ENCODE measurements around the gene SEC22C.
A peak's percentile ranks its signal among the peaks of the same experiment; 100 is the strongest.

Gene SEC22C

DNA sequence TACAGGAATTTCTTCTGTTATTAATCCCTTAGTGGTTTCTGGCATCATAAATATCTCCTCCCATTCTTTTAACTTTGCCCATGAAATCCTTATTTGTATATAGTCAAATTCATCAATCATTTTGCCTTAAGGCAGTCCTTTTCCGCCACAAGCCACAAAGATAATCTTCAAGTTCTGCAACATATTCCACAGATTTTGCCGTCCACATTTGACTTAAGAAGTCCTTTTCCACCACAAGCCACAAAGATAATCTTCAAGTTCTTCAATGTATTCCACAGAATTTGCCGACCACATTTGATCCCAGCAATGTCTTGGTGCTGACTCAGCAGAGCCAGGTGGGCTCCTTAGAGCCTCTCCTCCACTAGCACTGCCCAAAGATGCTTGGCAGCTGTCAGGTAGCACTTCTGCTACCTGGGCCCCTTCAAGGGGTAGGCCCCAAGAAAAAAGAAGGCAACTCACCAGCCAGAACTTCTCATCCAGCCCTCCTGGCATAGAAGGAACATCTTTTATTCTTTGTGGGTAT lies 35.0 kb downstream of the SEC22C start:
- ATAC-seq (ENCODE audit: low read depth) (no peak), DNase-seq (ENCODE audit: low spot score) (no peak)
- H3K4me3 ChIP-seq (ENCODE audit: severe bottlenecking), result no peak overlapping the region
- no peaks in the 10 kb centered on the region for H3K4me1 ChIP-seq (ENCODE audit: insufficient read depth, poor library complexity, severe bottlenecking)
- H3K9me3 ChIP-seq (ENCODE audit: severe bottlenecking), result peaks cover 4% of the 10 kb centered on the region
- peaks cover 14% of the 10 kb centered on the region for H3K36me3 ChIP-seq (ENCODE audit: low read depth)
- H3K27me3 ChIP-seq (ENCODE audit: insufficient read depth, poor library complexity, severe bottlenecking), result no peaks in the 10 kb centered on the region
- TF ChIP-seq, protein P1, sequence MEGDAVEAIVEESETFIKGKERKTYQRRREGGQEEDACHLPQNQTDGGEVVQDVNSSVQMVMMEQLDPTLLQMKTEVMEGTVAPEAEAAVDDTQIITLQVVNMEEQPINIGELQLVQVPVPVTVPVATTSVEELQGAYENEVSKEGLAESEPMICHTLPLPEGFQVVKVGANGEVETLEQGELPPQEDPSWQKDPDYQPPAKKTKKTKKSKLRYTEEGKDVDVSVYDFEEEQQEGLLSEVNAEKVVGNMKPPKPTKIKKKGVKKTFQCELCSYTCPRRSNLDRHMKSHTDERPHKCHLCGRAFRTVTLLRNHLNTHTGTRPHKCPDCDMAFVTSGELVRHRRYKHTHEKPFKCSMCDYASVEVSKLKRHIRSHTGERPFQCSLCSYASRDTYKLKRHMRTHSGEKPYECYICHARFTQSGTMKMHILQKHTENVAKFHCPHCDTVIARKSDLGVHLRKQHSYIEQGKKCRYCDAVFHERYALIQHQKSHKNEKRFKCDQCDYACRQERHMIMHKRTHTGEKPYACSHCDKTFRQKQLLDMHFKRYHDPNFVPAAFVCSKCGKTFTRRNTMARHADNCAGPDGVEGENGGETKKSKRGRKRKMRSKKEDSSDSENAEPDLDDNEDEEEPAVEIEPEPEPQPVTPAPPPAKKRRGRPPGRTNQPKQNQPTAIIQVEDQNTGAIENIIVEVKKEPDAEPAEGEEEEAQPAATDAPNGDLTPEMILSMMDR (IDR thresholded peaks at IDR 0.05; ENCODE audit: poor library complexity, severe bottlenecking), result no peak
- H3K27ac ChIP-seq (ENCODE audit: poor library complexity, severe bottlenecking), result no peak overlapping the region

DNA sequence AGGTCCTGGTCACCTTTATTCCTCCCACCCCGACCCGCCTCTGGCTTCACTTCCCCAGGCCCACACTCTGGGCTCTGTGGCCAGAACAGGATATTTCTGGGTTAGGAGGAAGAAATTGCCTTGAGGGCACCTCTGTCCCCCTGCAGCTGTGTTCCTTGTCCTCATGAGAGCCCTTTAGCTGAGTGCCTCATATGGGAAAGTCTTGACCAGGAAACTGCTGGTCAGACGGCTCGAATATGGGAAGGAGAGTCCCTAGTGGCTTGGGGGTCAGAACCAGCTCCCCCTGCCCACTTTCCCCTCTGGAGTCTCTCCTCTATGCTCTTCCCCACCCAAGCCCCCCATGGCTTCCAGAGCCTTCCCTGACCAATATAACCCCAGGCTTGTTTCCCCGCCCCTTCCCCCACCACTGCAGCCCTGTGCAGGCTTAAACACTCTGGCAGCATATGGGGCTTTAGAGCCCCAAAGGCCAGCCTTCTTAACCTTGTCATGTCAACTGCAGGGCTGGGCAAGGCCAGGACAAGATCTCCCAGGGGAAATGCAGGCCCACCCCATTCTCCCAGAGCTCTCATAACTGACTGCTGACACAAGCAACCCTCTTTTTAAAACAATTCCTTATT lies 36.4 kb downstream of the SEC22C start:
- Histone ChIP-seq H3K27ac (ENCODE audit: poor library complexity, severe bottlenecking) (no peak overlapping the region), H3K27me3 (ENCODE audit: insufficient read depth, poor library complexity, severe bottlenecking) (no peaks in the 10 kb centered on the region), H3K9me3 (ENCODE audit: severe bottlenecking) (peaks cover 4% of the 10 kb centered on the region), H3K36me3 (ENCODE audit: low read depth) (peaks cover 7% of the 10 kb centered on the region; the same call in 1 of the 2 replicates), H3K4me1 (ENCODE audit: insufficient read depth, poor library complexity, severe bottlenecking) (no peaks in the 10 kb centered on the region), H3K4me3 (ENCODE audit: severe bottlenecking) (no peak overlapping the region)
- ATAC-seq (ENCODE audit: low read depth), result no peak
- no peak for DNase-seq (ENCODE audit: low spot score)
- TF ChIP-seq, protein P1 (IDR thresholded peaks at IDR 0.05; ENCODE audit: poor library complexity, severe bottlenecking), result no peak

DNA sequence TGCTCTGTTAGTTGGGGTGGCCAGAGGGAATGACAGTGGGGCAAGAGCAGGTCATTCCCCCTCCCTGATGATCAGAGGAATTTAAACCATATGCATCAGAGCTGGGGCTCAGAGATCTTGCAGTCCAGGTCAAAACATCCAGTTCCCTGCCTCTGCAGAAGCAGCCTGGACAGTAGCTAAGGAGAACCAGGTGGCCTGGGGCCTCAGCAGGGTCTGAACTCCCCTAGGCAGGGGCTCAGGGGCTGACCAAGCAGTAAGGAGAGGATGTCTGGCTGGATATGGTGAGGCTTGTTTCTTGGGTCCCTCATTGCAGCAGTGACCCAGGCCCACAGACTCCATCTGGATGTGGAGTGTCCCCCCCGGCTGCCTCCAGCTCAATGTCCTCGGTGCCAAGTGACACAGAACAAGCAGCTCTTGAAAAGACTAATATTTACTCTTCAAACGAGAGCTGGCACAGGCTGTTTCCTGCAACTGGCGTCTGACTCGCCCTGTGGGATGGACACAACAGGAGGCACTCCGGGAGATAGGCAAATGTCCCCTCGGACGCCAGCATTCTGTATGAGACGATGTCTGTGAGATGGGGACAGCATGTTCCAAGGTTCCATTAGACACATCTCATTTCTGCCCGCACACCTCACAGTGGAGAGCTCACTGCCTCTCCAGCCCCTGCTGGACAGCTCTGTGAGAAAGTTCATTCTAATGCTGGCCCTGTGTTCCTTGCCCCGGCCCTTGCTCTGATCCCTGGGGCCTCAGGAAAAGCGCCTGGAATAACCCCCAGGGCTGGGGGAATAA lies 37.1 kb downstream of the SEC22C start:
- Histone ChIP-seq H3K27ac (ENCODE audit: poor library complexity, severe bottlenecking) (no peak overlapping the region), H3K9me3 (ENCODE audit: severe bottlenecking) (peaks cover 4% of the 10 kb centered on the region), H3K36me3 (ENCODE audit: low read depth) (peaks cover 7% of the 10 kb centered on the region; the same call in 1 of the 2 replicates), H3K27me3 (ENCODE audit: insufficient read depth, poor library complexity, severe bottlenecking) (no peaks in the 10 kb centered on the region), H3K4me1 (ENCODE audit: insufficient read depth, poor library complexity, severe bottlenecking) (no peaks in the 10 kb centered on the region), H3K4me3 (ENCODE audit: severe bottlenecking) (no peak overlapping the region)
- ATAC-seq (ENCODE audit: low read depth) (peak; percentile 38; the same call in 1 of the 3 replicates), DNase-seq (ENCODE audit: low spot score) (no peak)
- TF ChIP-seq, protein P1 (IDR thresholded peaks at IDR 0.05; ENCODE audit: poor library complexity, severe bottlenecking), result no peak

DNA sequence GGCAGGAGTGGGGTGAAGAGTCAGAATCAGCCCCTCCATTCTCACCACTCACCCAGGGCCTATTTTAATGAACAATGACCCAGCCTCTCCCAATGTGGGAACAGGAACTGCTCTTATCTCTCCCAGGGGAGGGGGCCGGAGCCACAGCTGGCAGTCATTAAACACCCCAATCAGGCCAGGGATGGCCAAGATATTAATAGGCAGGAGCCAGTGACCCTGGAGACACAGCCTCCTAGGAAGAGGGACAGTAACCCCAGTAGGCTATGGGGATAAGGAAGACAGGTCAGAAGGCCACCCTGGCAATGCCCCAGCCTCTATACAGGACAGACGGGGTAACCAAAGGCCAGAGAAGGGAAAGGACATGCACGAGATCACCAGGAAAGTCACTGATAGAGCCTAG lies 40.7 kb downstream of the SEC22C start:
- no peak overlapping the region for H3K4me3 ChIP-seq (ENCODE audit: severe bottlenecking)
- TF ChIP-seq, protein P1 (IDR thresholded peaks at IDR 0.05; ENCODE audit: poor library complexity, severe bottlenecking), result no peak
- no peak overlapping the region for H3K27ac ChIP-seq (ENCODE audit: poor library complexity, severe bottlenecking)
- H3K4me1 ChIP-seq (ENCODE audit: insufficient read depth, poor library complexity, severe bottlenecking), result no peaks in the 10 kb centered on the region
- DNase-seq (ENCODE audit: low spot score), result no peak
- H3K9me3 ChIP-seq (ENCODE audit: severe bottlenecking), result no peaks in the 10 kb centered on the region
- H3K27me3 ChIP-seq (ENCODE audit: insufficient read depth, poor library complexity, severe bottlenecking), result no peaks in the 10 kb centered on the region
- no peaks in the 10 kb centered on the region for H3K36me3 ChIP-seq (ENCODE audit: low read depth)
- ATAC-seq (ENCODE audit: low read depth), result no peak

Data from RWPE2 (cell line).